UCSD-AML1 (cell line): ENCODE results near the gene RASGRF2.

Source experiments
- DNase-seq: peaks from one replicate; lab custom pipeline; 2025; ENCODE audit not compliant: unreplicated experiment; lab: John Stamatoyannopoulos, UW

RASGRF2 gene

DNA sequence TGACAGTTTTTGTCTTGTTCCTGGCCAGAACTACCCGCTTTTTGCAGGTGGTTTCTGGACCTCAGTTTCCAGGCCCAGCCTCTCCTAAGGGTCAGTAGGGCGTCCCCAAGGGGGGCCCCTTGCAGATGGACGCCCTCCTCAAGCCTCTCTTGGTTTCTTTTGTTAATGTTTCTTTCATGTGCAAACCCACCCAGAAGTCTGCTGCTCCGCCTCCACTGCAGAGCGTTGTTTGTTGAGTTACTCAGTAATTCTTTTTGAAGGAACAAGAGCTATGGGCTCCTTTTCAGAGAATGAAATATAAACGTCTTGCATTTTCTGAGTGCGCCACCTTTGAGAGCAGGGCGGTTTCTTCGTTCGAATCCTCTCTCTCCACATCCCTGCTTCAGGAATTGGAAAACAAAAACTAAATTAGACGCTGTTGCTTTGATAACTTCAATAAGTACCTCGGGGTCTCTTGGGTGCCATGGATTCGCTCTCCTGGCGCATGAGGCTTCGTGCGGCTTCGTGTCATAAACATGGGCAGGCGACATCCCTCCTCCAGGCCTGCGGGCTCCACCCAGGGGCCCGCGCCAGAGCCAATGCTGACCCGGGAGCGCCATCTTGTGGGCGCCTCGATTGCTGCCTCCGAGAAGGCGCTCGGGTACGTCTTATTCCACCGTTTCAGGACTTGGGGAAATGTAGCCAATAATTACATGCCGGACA is 234.6 kb downstream of the RASGRF2 start:
- DNase-seq: peak; percentile 82

- DNase-seq: no peak
Measured at GRCh38 chr5:81195335-81195929, 235.3 kb downstream of the RASGRF2 start.

DNA sequence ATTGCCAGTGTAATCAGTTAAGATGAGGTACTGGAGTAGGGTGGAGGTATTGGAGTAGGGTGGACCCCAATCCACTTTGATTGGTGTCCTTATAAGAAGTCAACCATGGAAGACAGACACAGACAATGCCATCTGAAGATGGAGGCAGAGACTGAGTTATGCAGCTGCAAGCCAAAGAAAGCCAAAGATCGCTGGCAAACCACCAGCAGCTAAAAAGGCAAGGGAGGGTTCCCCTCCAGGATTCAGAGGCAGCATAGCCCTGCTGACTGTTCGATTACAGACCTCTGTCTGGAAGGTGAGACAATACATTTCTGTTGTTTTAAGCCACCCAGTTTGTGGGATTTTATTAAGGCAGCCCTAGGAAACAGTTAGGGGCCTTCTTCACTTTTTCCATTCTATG is 242.5 kb downstream of the RASGRF2 start:
- no peak for DNase-seq

GRCh38 chr5:81203729-81204128 is 243.6 kb downstream of the RASGRF2 start:
- no peak for DNase-seq

DNA sequence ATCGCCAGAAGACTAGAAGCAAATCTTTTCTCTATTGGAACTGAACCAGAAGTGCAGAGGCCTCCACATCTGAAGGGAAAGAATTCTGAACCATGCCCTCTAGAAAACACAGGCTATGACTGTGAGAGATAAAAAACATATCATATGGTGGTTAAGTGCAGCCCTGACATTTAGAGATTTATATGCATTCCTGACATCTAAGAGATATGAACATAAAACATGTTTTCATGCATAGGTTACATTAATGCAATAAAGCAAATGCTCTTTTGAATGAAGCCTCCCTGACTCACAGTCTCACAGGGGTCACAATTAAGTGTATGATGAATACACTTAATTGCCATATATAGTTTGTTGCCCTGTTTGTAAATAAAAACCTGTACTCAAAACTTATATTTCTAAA is 244.0 kb downstream of the RASGRF2 start:
- no peak for DNase-seq

DNA sequence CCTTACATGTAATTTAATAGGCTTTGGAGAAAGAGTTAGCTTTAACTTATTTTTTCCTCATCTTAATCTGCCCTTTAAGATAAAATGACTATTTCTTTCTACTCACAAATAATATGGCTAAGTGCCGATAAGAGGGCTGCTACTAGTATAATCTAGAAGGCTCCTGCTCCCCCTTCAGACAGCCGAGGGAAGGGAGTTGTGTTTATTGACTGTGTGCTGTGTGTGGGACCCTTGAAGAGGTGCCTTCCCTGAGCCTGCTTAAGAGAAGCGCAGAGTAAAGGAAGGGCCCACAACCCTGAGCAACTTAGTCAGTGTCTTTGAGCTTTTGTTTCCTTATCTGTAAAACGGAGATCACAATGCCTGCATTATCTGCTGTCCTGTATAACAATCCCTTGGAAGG is 244.9 kb downstream of the RASGRF2 start:
- no peak for DNase-seq

- DNase-seq: no peak
Measured at GRCh38 chr5:81207009-81207408, 246.8 kb downstream of the RASGRF2 start.

DNA sequence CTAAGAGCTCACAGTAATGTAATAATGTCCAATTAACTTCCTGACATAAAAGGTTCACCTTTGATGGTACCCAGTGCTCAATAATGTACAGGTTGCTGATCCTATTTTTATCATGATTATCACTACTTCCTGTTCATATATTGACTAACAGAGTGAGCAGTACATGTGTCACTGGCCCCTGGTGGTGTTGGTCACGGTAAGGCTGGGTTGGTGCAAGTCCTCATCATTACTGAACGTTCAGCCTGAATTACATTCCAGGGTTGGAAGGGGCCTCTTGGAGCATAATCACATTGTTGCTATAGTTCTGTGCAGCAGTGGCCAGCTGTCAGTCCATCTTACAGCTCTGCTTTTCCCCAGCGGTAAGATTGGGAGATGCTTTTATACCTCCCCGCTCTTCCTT is 248.7 kb downstream of the RASGRF2 start:
- DNase-seq: no peak

- DNase-seq: no peak
Measured at GRCh38 chr5:81209386-81209785, 249.2 kb downstream of the RASGRF2 start.

- no peak for DNase-seq
Measured at GRCh38 chr5:81209869-81210493, 249.8 kb downstream of the RASGRF2 start.

DNA sequence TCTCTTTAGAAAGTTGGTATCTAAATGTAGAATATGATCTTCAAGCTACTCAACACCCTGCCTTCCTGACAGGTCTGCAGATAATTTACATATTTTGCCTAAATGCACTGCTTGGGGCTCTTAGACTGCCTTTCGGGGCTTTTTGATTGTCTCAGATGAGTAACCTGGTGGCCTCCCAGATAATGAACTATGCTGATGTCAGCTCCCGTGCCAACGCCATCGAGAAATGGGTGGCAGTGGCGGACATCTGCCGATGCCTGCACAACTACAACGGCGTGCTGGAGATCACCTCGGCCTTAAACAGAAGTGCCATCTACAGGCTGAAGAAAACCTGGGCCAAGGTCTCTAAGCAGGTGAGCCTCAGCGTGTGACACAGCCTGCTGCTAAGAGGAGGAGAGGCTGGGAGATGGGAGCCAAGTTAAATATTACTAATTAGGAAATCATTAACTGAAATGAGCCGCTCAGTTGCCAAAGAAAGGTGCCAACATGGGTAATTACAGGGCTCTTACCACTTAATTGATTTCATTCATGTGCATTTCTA is 252.1 kb downstream of the RASGRF2 start:
- DNase-seq: no peak

- no peak for DNase-seq
Measured at GRCh38 chr5:81213070-81213469, 252.9 kb downstream of the RASGRF2 start.

DNA sequence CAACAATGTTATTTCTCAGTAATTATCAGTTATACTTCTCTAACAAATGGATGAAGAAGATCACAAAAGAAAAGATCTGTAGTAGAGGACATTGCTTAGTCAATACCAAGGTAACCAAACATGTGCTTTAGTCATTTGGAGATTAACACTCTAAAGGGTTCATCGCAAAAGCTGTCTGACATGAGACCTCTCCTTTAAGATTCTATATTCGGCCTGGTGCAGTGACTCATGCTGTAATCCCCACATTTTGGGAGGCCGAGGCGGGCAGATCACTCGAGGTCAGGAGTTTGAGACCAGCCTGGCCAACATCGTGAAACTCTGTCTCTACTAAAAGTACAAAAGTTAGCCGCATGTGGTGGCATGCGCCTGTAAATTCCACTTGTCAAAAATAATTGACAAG is 254.7 kb downstream of the RASGRF2 start:
- DNase-seq: no peak

GRCh38 chr5:81216152-81216551 is 256.0 kb downstream of the RASGRF2 start:
- no peak for DNase-seq

DNA sequence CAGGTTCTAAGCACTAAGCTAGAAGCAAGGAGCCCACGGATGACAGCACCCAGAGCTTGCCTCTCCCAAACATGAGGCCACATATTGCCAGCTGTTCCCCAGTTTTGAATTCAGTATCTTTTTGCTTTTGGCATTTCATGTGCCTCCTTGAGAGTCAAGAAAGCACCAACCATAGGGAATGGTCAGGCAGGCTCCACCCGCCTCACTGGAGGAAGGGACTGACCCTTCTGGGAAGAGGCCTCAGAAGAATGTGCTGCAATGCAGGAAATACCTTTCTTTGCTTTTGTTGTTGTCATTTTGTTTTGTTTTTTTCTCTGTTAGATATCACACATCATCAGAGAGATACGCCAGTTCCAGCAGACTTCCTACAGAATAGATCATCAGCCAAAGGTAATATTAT is 259.2 kb downstream of the RASGRF2 start:
- DNase-seq: no peak

- DNase-seq: no peak
Measured at GRCh38 chr5:81222285-81222684, 262.1 kb downstream of the RASGRF2 start.

- no peak for DNase-seq
Measured at GRCh38 chr5:81225463-81225862, 265.3 kb downstream of the RASGRF2 start.

GRCh38 chr5:81226286-81226685 is 266.1 kb downstream of the RASGRF2 start:
- DNase-seq: no peak

GRCh38 chr5:81226949-81227348 is 266.8 kb downstream of the RASGRF2 start:
- DNase-seq: no peak

GRCh38 chr5:81228084-81228483 is 267.9 kb downstream of the RASGRF2 start:
- no peak for DNase-seq

DNA sequence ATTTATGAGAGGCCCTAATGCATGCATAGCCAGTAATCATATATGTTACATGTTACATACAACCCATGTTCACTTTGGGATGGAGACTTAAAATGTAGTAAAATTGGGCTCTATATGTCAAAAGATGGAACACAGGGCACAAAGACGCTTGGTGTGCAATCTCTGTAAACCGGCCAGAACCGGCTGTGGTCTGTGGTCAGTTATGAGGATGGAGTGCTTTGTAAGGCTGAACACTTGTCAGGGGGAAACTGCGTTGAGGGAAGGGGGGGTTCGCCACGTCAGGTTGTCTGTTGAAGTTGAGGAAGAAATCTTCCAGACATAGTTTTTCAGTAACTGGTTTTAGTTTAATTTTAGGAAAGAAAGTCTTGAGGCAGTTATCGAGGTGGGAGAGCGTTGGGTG is 270.3 kb downstream of the RASGRF2 start:
- DNase-seq: no peak

DNA sequence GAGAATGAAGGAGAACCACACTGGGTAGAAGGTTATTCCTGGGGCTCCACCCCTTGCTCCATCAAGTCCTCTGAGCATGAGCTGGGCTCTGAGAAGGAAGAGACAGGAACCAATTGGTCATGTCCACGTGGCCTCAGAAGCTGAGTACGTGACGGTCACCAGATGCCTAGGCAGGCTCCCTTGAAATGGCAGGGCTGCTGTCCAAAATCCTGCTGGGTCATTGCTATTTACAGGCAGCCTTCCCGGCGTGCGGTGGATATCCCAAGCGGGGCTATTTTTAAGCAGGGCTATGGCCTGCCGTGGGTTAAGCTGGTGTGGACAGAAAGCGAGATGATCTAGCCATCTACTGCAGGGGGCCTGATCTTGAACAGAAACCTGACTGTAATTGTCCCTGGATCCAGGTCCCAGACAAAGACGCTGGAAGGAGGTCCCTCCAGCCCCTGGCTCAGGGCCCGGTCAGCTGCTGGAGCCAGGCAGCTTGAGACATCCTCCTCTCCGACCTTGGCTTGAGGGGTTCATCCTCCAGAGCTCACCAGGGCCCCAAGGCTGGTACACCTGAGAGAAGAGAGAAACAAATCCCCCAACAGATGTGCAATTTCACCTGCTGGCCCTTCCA is 272.4 kb downstream of the RASGRF2 start:
- no peak for DNase-seq
